Left ventricle myocardium inferior (tissue), 1 donor: ENCODE measurements around the gene SLC28A1. TPM values are rescaled to one million over a fixed set of nuclear protein-coding genes. Genes with fewer than 3 reads are reported as not detected.

Experiments
- DNase-seq: peaks from one replicate; pipeline ENCODE4 v3.0.0-alpha.2; 2020
- H3K27ac ChIP-seq: fragments of 200-600 bp; replicated peaks from 2 replicates; pipeline ENCODE4 v1.8.0; 2021
- H3K27me3 ChIP-seq: fragments of 200-600 bp; 2 replicates; pipeline ENCODE4 v1.8.0; 2021; ENCODE audit warnings: low read depth
- H3K36me3 ChIP-seq: fragments of 200-600 bp; 2 replicates; pipeline ENCODE4 v1.8.0; 2021
- H3K4me1 ChIP-seq: fragments of 200-600 bp; 2 replicates; pipeline ENCODE4 v1.8.0; 2021
- H3K4me3 ChIP-seq: fragments of 200-600 bp; 2 replicates; pipeline ENCODE4 v1.8.0; 2021; ENCODE audit warnings: mild to moderate bottlenecking, moderate library complexity
- H3K9me3 ChIP-seq: fragments of 200-600 bp; replicated peaks from 2 replicates; pipeline ENCODE4 v1.8.0; 2021
- CTCF ChIP-seq: fragments of 200-600 bp; IDR thresholded peaks from 2 replicates; pipeline ENCODE4 v1.8.0; 2021; ENCODE audit warnings: antibody characterized with exemption, mild to moderate bottlenecking, borderline replicate concordance
- intact Hi-C: fragments of 100-400 bp; cut with micrococcal nuclease; formaldehyde crosslinking; loops from one replicate; pipeline ENCODE4 v1.11.0; 2022
- total RNA-seq: library from RNA; stranded (reverse); fragmentation: NEBNext Ultra II Directional; extraction: Animal tissue kit (Norgen Biotek cat#: 25700); gene quantifications from one replicate; pipeline ENCODE4 v1.2.1, GENCODE V29; 2021
- donor health status: DM: no; HTN: yes; CAD: no; lungs with severe emphysema.

The SLC28A1 gene
- total RNA-seq, 1 donor from 2014 or later, result 0.91 TPM

- Histone ChIP-seq H3K36me3 (no peaks in the 10 kb centered on the region), H3K9me3 (no peaks in the 10 kb centered on the region), H3K4me1 (peaks cover 72% of the 10 kb centered on the region), H3K27ac (peak overlapping the region; percentile 14), H3K4me3 (no peak overlapping the region), H3K27me3 (no peaks in the 10 kb centered on the region)
- intact Hi-C loops, result no loop called here
- no peak for DNase-seq
- no peak for TF ChIP-seq CTCF
These were observed 25.3 kb downstream of the SLC28A1 start for GRCh38 chr15:84909782-84910181.

GRCh38 chr15:84910928-84911623 lies 26.6 kb downstream of the SLC28A1 start:
- Histone ChIP-seq H3K27ac (peak overlapping the region; percentile 96), H3K4me3 (no peak overlapping the region), H3K36me3 (no peaks in the 10 kb centered on the region), H3K27me3 (no peaks in the 10 kb centered on the region), H3K9me3 (no peaks in the 10 kb centered on the region), H3K4me1 (peaks cover 75% of the 10 kb centered on the region)
- no peak for DNase-seq
- TF ChIP-seq CTCF, result no peak
- intact Hi-C loops, result no loop called here

- Histone ChIP-seq H3K27me3 (no peaks in the 10 kb centered on the region), H3K4me1 (peaks cover 73% of the 10 kb centered on the region), H3K36me3 (no peaks in the 10 kb centered on the region), H3K27ac (peak overlapping the region; percentile 96), H3K4me3 (peak overlapping the region; percentile 27), H3K9me3 (no peaks in the 10 kb centered on the region)
- intact Hi-C loops, result no loop called here
- DNase-seq, result peak; percentile 90
- TF ChIP-seq CTCF, result no peak
These were observed 27.6 kb downstream of the SLC28A1 start for GRCh38 chr15:84911879-84912660.

- Histone ChIP-seq H3K27me3 (no peaks in the 10 kb centered on the region), H3K4me1 (peaks cover 82% of the 10 kb centered on the region), H3K36me3 (no peaks in the 10 kb centered on the region), H3K9me3 (no peaks in the 10 kb centered on the region), H3K27ac (peak overlapping the region; percentile 96), H3K4me3 (no peak overlapping the region)
- intact Hi-C loops, result no loop called here
- DNase-seq, result no peak
- no peak for TF ChIP-seq CTCF
These were observed 28.9 kb downstream of the SLC28A1 start for GRCh38 chr15:84913360-84913723.

- Histone ChIP-seq H3K9me3 (no peaks in the 10 kb centered on the region), H3K4me1 (peaks cover 75% of the 10 kb centered on the region), H3K36me3 (no peaks in the 10 kb centered on the region), H3K27ac (peak overlapping the region; percentile 96), H3K27me3 (no peaks in the 10 kb centered on the region), H3K4me3 (peak overlapping the region; percentile 3)
- no peak for TF ChIP-seq CTCF
- intact Hi-C loops, result no loop called here
- no peak for DNase-seq
These were observed 29.9 kb downstream of the SLC28A1 start for GRCh38 chr15:84914351-84914750.
